NK-92 (cell line): ENCODE measurements around the gene EVA1B.

Source experiments
- DNase-seq: peaks from one replicate; lab custom pipeline; 2025; ENCODE audit not compliant: unreplicated experiment; lab: John Stamatoyannopoulos, UW

The EVA1B gene

DNA sequence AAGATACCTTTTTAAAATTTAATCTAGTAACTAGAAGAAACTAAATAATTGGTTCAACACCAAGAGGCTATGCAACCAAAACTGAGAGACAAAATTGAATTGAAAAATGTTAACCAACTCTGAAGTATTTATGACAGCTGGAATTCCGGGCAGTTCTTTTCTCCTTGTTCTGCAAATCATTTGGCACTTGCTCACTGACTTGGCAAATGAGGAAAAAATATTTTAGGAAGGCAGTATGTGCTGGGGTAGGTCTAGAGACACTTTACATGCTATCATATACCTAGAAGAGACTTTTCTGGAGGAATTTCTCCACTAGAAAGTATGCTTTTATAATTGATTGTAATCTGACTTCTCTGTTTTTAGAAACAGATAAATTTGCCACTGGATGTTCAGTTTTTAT is 39.4 kb downstream of the EVA1B start:
- DNase-seq = no peak

GRCh38 chr1:36279789-36280296 is 43.6 kb downstream of the EVA1B start:
- no peak for DNase-seq

DNA sequence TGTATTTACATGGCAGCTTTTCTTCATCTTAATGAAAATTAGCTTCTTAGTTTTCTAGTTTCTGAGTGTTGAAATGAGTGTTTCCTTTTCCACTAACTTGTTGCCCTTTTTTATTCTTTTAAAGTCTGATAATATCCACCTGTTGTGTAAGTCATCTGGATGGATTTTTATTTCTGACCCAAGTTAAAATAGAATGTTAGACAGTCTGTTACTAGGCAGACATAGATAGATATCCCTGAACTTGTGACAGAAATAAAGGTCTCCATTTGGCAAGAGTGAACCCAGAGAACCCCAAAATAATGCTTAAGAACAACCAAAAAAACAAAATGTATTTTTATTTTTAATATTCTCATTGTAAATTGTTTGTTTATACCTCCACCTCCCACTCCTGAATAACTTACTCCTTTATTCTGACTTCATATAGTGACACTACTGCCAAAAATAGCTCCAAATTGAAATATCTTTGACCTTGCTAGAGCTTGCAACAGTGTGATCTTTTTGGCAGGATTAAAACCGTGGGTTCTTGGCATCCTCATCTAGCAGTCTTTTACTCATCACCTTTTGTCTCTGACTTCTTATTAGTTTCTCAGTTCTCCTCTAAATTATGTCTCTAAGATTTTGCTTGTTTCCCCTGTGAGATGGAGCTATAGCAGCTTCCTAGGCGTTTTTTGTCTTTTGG is 44.2 kb downstream of the EVA1B start:
- DNase-seq = no peak

DNA sequence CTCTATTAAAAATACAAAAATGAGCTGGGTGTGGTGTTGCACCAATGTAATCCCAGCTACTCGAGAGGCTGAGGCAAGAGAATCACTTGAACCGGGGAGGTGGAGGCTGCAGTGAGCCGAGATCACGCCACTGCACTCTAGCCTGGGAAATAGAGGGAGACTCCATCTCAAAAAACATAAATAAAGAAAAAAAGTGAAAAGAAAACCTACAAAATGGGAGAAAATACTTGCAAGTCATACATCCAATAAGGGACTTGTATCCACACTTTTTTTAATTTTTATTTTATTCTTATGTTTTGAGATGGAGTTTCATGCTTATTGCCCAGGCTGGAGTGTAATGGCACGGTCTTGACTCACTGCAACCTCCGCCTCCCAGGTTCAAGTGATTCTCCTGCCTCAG is 46.8 kb downstream of the EVA1B start:
- DNase-seq = no peak

GRCh38 chr1:36274201-36274600 is 49.2 kb downstream of the EVA1B start:
- no peak for DNase-seq

GRCh38 chr1:36273024-36273423 is 50.4 kb downstream of the EVA1B start:
- no peak for DNase-seq
